Activated gamma-delta T cell (primary cell): ENCODE data around the gene RBM33.

Experiments
- DNase-seq: peaks from one replicate; lab custom pipeline; 2025; lab: John Stamatoyannopoulos, UW

The RBM33 gene

GRCh38 chr7:155727616-155728015 is 83.2 kb downstream of the RBM33 start:
- no peak for DNase-seq

- DNase-seq = no peak
These were observed 83.7 kb downstream of the RBM33 start for GRCh38 chr7:155728116-155728515.

DNA sequence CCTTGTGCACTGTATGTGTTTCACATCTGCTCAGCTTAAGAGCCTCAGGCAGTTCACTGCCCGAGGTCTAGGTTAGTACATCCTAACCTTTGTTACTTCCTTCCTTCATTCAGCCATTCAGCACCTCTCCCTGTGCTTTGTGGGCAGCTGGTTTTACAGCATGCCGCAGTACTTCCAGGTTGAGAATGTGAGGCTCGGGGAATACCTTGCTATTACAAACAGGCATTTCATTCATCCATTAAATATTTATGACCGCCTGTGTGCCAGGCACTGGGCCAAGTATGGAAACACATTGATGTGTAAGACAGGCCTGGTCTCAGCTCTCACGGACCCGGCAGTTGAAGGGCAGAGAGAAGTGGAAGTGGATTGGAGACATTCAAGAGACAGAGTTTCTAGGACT is 85.4 kb downstream of the RBM33 start:
- no peak for DNase-seq

DNA sequence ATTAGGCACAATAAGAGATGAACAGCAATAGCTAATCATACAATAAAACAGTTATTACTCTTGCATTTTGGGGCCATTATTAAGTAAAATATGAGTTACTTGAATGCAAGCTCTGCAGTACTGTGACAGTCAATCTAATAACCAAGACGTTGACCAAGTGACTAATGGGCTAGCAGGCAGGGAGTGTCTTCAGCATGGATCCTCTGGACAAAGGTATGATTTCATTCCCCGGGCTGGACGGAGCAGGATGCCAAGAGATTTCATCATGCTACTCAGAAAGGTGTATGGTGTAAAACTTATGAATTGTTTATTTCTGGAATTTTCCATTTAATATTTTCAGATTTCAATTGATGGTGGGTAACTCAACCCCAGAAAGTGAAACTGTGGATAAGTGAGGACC is 86.9 kb downstream of the RBM33 start:
- DNase-seq = no peak

DNA sequence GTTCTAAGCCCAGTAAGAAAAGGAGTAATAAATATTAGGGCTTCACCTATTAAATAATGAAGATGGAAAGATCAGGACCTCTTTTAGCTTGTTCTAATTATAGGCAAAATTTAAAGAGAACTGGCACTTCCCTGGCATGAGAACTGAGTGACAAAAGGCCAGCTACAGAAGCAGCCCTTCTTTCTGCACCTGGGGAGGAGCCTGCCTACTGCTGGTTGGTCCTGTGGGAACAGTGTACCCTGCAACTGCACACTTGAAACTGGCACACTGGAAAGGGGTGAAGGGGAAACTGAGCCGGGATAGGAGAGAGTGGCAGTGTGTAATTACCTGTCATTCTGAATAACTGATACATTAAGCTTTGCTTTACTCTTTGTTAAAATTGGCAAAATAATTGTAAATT is 87.4 kb downstream of the RBM33 start:
- no peak for DNase-seq

- DNase-seq = no peak
These were observed 87.8 kb downstream of the RBM33 start for GRCh38 chr7:155732286-155732685.

DNA sequence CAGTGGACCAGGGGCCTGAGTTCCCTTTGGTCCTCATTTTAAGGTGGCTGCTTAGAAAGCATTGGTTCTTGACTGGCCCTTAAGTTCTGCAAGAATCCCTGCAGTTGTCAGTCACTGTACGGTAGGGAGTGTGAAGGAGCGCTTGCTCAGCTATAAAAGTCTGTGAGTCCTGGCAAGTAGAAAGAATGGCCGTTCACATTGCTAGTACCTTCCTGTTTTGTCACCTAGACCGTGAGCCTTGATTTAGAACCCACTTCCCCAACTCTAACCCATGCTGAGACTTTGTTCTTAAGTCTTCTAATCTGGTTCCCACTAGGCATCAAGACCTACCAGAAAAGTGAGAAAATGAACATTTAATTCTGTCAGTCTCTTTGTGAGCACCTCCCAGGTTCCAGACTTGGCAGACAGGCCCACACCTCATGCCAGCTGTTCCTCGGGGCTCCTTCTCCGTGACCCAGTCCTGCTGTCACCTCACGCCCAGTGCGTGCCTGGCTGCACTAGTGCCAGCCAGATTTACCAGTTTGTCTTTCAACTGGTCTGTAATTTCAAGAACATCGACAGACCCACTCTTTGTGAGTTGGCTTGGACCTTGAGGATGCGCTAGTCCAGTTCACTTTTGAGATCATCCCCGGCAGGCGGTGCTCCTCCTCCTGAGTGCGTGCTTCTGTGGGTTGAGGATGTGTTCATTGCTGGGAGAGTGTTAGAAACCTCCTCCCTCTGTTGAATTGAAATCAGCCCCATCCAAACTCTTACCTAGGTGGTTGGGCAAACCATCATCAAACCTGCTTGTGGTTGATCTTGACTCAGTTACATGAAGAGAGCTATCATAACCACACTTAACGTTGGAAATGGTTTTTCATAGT is 89.4 kb downstream of the RBM33 start:
- no peak for DNase-seq

DNA sequence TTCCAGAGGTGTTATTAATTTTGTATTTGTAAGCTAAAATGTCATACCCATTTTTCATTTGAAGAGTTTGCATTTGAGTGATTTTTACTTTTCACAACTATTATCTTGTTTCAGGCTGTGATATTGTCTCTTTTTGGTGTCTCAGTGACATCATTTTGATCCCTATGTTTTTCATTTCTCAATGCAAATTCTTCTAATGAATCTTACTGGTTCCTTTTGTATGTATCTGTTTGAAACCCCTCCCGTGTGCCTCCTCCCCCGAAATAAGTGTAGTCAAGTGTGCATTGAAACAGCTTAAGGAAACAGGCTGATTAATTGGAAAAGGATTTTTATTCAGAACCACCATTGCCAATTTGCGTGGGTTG is 90.0 kb downstream of the RBM33 start:
- DNase-seq = no peak

DNA sequence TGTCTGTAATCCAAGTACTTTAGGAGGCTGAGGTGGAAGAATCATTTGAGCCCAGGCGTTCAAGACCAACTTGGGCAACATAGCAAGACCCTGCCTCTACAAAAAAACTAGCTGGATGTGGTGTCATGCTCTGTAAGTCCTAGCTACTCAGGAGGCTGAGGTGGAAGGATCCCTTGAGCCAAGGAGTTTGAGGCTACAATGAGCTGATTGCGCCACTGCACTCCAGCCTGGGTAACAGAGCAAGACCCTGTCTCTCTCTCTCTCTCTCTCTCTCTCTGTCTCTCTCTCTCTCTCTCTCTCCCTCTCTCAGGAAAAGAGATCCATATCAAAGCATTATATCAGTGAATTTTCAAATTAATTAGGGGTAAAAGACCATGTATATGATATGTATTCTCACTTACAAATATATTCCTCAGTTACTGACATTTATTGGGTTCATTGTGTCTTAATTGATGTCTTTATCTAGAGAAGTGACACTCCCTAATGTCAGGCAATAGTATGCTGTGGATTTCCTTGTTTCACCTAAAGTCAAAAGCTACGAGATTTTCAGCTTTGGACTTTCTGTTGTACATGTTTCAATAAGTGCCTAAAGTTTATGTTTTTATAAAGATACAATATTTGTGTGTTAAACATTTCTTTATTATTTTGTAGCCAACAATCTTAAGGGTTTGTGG is 91.1 kb downstream of the RBM33 start:
- no peak for DNase-seq

GRCh38 chr7:155737590-155737989 is 93.1 kb downstream of the RBM33 start:
- DNase-seq = no peak

DNA sequence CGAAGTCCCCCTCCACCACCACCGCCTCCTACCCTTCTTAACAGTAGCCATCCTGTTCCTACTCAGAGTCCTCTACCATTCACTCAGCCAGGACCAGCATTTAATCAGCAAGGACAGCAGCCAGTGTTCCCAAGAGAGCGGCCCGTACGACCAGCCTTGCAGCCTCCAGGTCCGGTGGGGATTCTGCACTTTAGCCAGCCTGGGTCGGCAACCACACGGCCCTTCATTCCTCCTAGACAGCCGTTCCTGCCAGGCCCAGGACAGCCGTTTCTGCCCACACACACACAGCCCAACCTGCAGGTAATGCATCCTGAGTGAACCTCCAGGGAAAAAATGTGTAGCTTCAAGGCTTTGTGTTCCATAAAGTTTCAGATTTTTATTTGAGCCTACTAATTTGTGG is 93.6 kb downstream of the RBM33 start:
- DNase-seq = no peak

DNA sequence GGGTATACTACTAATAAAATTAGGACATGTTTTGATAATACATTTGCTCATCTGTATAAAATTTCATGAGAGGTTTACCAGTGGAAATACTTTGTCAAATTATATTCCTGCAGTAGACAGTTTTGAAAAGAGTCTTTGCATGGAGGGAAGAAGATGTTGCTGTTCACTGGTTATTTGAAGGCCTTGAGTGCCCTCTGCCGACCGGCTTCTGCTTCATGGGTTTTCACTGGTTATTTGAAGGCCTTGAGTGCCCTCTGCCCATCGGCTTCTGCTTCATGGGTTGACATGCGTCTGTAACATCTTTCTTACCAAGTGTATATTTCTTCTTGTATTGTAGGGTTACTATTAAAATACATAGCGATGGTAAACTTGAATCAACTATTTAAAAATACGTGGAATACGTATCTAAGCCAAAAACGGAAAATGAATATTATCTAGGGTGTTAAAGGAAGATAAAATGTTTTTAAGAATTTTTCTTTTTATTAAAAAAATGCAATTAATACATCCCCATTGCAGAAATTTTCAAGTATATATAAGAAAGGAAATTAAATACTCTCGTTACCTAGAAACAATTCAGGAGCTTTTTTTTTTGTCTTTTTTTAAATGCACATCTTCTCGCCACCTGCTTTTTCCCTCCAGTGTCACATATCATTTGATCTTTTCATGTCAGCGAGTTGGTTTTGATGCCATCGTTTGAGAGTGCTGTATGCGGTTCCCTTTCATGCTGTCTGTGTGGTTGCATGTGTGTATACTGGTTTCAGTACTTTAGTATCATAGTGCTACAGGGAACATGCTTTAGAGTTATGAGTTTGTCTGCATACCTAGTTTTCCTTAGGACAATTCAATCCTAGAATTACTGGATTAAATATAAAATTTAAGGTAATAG is 94.4 kb downstream of the RBM33 start:
- no peak for DNase-seq

- peak; percentile 18 for DNase-seq
These were observed 95.2 kb downstream of the RBM33 start for GRCh38 chr7:155739538-155740143.

GRCh38 chr7:155741082-155741481 is 96.6 kb downstream of the RBM33 start:
- DNase-seq = no peak

- DNase-seq = peak; percentile 30
These were observed 97.3 kb downstream of the RBM33 start for GRCh38 chr7:155741805-155742204.

GRCh38 chr7:155743177-155743576 is 98.7 kb downstream of the RBM33 start:
- DNase-seq = no peak

GRCh38 chr7:155744971-155745683 is 100.7 kb downstream of the RBM33 start:
- no peak for DNase-seq

- no peak for DNase-seq
These were observed 101.3 kb downstream of the RBM33 start for GRCh38 chr7:155745737-155746136.

DNA sequence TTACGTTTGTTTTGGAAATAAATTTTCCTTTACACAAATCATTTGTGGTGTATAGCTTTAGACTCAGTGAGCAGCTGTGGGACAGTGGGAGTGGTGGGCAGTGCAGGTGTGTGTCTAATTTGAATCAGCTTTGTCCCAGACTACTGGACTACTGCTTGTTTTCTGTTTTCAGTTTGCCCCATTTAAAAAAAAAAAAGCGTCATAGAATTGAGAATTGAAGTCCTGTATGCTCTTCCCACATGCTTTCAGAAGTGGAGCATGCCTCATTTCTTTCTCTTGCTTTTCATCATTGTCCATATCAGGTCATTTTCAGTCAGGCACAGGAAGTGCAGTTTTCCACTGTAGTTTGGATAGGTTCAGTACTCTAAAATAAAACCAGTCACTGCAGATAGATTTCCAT is 101.7 kb downstream of the RBM33 start:
- DNase-seq = no peak

GRCh38 chr7:155747209-155747608 is 102.7 kb downstream of the RBM33 start:
- no peak for DNase-seq

- DNase-seq = no peak
These were observed 105.1 kb downstream of the RBM33 start for GRCh38 chr7:155749578-155749977.
